ENCODE measurements around the gene DNAH14.

DNAH14 gene

DNA sequence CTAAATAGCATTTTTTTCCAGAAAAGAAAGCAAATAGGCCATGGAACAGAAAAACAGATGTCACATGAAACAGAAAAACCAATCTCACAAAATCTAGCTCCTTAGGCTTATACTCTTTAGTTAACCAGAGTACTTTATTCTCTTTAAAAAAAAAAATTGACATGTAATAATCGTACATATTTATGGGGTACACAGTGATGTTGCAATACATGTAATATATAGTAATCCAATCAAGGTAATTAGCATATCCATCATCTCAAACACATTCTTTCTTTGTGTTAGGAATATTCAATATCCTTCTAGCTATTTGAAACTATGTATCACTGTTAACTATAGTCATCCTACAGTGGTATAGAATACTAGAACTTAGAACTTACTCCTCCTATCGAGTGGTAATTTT, 478.3 kb downstream of the DNAH14 start:
- Histone ChIP-seq H3K9me2 (replicated peaks; ENCODE audit: insufficient read depth, low read length) (no peaks in the 10 kb centered on the region), H3K9ac (ENCODE audit: low read length) (no peak overlapping the region), H3K36me3 (replicated peaks; ENCODE audit: insufficient read depth, low read length) (peaks cover 47% of the 10 kb centered on the region), H3F3A (ENCODE audit: insufficient read depth, low read length) (no peaks in the 10 kb centered on the region), H4K20me1 (ENCODE audit: insufficient read depth, low read length) (no peaks in the 10 kb centered on the region), H2AFZ (ENCODE audit: low read length) (no peak overlapping the region), H3K79me2 (ENCODE audit: low read length) (peaks cover 67% of the 10 kb centered on the region), H3K27ac (ENCODE audit: low read length) (no peak overlapping the region), H3K27me3 (replicated peaks; ENCODE audit: insufficient read depth, low read length) (no peaks in the 10 kb centered on the region), H3K9me3 (replicated peaks; ENCODE audit: insufficient read depth, low read length) (no peaks in the 10 kb centered on the region), H3K4me1 (ENCODE audit: low read length) (no peaks in the 10 kb centered on the region), H3K4me2 (ENCODE audit: low read depth, low read length) (no peak overlapping the region), H3K4me3 (ENCODE audit: low read length) (no peak overlapping the region)
- TF ChIP-seq EZH2 (optimal IDR thresholded peaks at IDR 0.05; ENCODE audit: low read depth, low read length) (no peak), EZH2phosphoT487 (IDR thresholded peaks at IDR 0.05; ENCODE audit: low read length) (no peak)
- TF ChIP-seq, protein P1, sequence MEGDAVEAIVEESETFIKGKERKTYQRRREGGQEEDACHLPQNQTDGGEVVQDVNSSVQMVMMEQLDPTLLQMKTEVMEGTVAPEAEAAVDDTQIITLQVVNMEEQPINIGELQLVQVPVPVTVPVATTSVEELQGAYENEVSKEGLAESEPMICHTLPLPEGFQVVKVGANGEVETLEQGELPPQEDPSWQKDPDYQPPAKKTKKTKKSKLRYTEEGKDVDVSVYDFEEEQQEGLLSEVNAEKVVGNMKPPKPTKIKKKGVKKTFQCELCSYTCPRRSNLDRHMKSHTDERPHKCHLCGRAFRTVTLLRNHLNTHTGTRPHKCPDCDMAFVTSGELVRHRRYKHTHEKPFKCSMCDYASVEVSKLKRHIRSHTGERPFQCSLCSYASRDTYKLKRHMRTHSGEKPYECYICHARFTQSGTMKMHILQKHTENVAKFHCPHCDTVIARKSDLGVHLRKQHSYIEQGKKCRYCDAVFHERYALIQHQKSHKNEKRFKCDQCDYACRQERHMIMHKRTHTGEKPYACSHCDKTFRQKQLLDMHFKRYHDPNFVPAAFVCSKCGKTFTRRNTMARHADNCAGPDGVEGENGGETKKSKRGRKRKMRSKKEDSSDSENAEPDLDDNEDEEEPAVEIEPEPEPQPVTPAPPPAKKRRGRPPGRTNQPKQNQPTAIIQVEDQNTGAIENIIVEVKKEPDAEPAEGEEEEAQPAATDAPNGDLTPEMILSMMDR (IDR thresholded peaks at IDR 0.05; ENCODE audit: low read length), result no peak
- DNase-seq, result no peak

DNA sequence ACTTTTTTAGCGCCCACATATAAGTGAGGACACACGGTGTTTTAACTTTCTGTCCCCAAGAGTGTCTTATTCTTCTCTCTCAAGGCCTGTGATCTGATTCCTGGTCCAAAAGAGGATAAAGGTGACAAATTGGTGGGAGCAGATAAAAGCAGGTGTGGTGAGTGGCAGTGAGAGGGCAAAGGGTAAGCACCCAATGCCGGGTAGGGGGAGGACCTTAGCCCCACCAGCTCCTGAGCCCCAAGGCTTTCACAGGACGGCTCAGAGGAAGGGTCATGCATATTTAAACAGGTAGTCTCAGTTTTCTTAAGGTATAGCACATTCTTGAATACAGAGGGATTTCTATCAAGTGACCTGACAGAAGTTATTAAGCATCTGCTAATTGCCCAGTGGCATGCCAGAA, 478.8 kb downstream of the DNAH14 start:
- no peaks in the 10 kb centered on the region for H3K4me1 ChIP-seq (ENCODE audit: low read length)
- DNase-seq, result no peak
- no peak overlapping the region for H3K9ac ChIP-seq (ENCODE audit: low read length)
- H3K9me3 ChIP-seq (replicated peaks; ENCODE audit: insufficient read depth, low read length), result no peaks in the 10 kb centered on the region
- no peak overlapping the region for H3K4me3 ChIP-seq (ENCODE audit: low read length)
- H3K27ac ChIP-seq (ENCODE audit: low read length), result no peak overlapping the region
- no peaks in the 10 kb centered on the region for H3F3A ChIP-seq (ENCODE audit: insufficient read depth, low read length)
- peaks cover 67% of the 10 kb centered on the region for H3K79me2 ChIP-seq (ENCODE audit: low read length)
- peaks cover 43% of the 10 kb centered on the region for H3K36me3 ChIP-seq (replicated peaks; ENCODE audit: insufficient read depth, low read length)
- no peak overlapping the region for H2AFZ ChIP-seq (ENCODE audit: low read length)
- H4K20me1 ChIP-seq (ENCODE audit: insufficient read depth, low read length), result no peaks in the 10 kb centered on the region
- no peak overlapping the region for H3K4me2 ChIP-seq (ENCODE audit: low read depth, low read length)
- H3K9me2 ChIP-seq (replicated peaks; ENCODE audit: insufficient read depth, low read length), result no peaks in the 10 kb centered on the region
- TF ChIP-seq, protein P1 (IDR thresholded peaks at IDR 0.05; ENCODE audit: low read length), result no peak
- no peak for TF ChIP-seq EZH2 (optimal IDR thresholded peaks at IDR 0.05; ENCODE audit: low read depth, low read length)
- TF ChIP-seq EZH2phosphoT487 (IDR thresholded peaks at IDR 0.05; ENCODE audit: low read length), result no peak
- no peaks in the 10 kb centered on the region for H3K27me3 ChIP-seq (replicated peaks; ENCODE audit: insufficient read depth, low read length)

DNA sequence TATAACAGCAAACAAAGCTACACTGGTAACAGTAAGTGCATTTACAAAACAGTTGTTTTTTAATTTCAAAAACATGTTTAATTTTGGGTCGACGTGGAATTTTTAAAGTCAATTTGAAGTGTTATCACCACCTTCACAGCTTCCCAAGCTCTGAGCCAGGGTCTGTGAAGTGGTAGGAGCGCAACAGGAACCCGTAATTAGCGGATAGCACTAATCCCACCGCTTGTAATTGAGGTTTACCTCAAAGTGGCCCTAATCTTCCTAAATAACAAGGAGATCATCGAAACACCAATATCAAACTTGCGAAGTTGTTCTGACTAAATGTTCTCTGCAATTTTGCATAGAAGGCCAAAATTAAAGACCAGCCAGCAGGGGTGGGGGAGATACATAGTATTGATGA, 479.6 kb downstream of the DNAH14 start:
- no peak for DNase-seq
- H3K4me3 ChIP-seq (ENCODE audit: low read length), result no peak overlapping the region
- peaks cover 50% of the 10 kb centered on the region for H3K36me3 ChIP-seq (replicated peaks; ENCODE audit: insufficient read depth, low read length)
- H3F3A ChIP-seq (ENCODE audit: insufficient read depth, low read length), result no peaks in the 10 kb centered on the region
- peaks cover 74% of the 10 kb centered on the region for H3K79me2 ChIP-seq (ENCODE audit: low read length)
- H3K9me3 ChIP-seq (replicated peaks; ENCODE audit: insufficient read depth, low read length), result no peaks in the 10 kb centered on the region
- H2AFZ ChIP-seq (ENCODE audit: low read length), result no peak overlapping the region
- no peak overlapping the region for H3K9ac ChIP-seq (ENCODE audit: low read length)
- no peak overlapping the region for H3K4me2 ChIP-seq (ENCODE audit: low read depth, low read length)
- no peaks in the 10 kb centered on the region for H3K4me1 ChIP-seq (ENCODE audit: low read length)
- no peaks in the 10 kb centered on the region for H3K9me2 ChIP-seq (replicated peaks; ENCODE audit: insufficient read depth, low read length)
- H3K27me3 ChIP-seq (replicated peaks; ENCODE audit: insufficient read depth, low read length), result no peaks in the 10 kb centered on the region
- H4K20me1 ChIP-seq (ENCODE audit: insufficient read depth, low read length), result no peaks in the 10 kb centered on the region
- H3K27ac ChIP-seq (ENCODE audit: low read length), result no peak overlapping the region
- TF ChIP-seq, protein P1 (IDR thresholded peaks at IDR 0.05; ENCODE audit: low read length), result no peak
- TF ChIP-seq EZH2 (optimal IDR thresholded peaks at IDR 0.05; ENCODE audit: low read depth, low read length), result no peak
- no peak for TF ChIP-seq EZH2phosphoT487 (IDR thresholded peaks at IDR 0.05; ENCODE audit: low read length)

Data from MM.1S (cell line).